Uterus (tissue), 4 donors: ENCODE measurements around the gene DAB2. TPM values are rescaled to one million over a fixed set of nuclear protein-coding genes. Genes with fewer than 3 reads are reported as not detected.

Experiments
- DNase-seq, 2 donors: peaks; one replicate each; pipeline ENCODE4 v3.0.0-alpha.2; 2019 to 2020
- H3K27ac ChIP-seq, 2 donors: fragments of 200-600 bp; sonication (generic); 1 replicate in 1 of 2; 2 replicates in 1 of 2; pipeline ENCODE4 v1.5.1; 2016 to 2018
- H3K27me3 ChIP-seq, 2 donors: fragments of 200-600 bp; sonication (generic); one replicate each; pipeline ENCODE4 v1.5.1; 2018 to 2019; ENCODE audit warnings: control low read depth in 1 of 2
- H3K36me3 ChIP-seq, 2 donors: fragments of 200-600 bp; sonication (generic); one replicate each; pipeline ENCODE4 v1.5.1; 2019; ENCODE audit warnings: control low read depth in 1 of 2
- H3K4me1 ChIP-seq, 2 donors: fragments of 200-600 bp; sonication (generic); one replicate each; pipeline ENCODE4 v1.5.1; 2018 to 2019; ENCODE audit warnings: control low read depth in 1 of 2
- H3K4me3 ChIP-seq, 2 donors: fragments of 200-600 bp; sonication (generic); 1 replicate in 1 of 2; 2 replicates in 1 of 2; pipeline ENCODE4 v1.5.1; 2018 to 2019; ENCODE audit warnings: mild to moderate bottlenecking in 1 of 2
- H3K9me3 ChIP-seq, 2 donors: fragments of 200-600 bp; sonication (generic); one replicate each; pipeline ENCODE4 v1.5.1; 2019; ENCODE audit warnings: control low read depth in 1 of 2
- CTCF ChIP-seq, 4 experiments: fragments of 200-600 bp in 2 of 4; fragments of 450-650 bp in 2 of 4; sonication (generic) in 2 of 4; IDR thresholded peaks; one replicate each; pipeline ENCODE4 v1.5.1; 2016 to 2019; ENCODE audit warnings: antibody characterized with exemption in 4 of 4, mild to moderate bottlenecking in 2 of 4, moderate library complexity in 1 of 4
- POLR2A ChIP-seq, 2 donors: fragments of 450-650 bp; IDR thresholded peaks; one replicate each; pipeline ENCODE4 v1.6.1; 2016; ENCODE audit warnings: antibody characterized with exemption in 2 of 2, mild to moderate bottlenecking in 1 of 2, moderate library complexity in 1 of 2
- intact Hi-C: fragments of 100-400 bp; cut with DNase I; formaldehyde crosslinking; loops from one replicate; pipeline ENCODE4 v1.15.1; 2023; ENCODE audit warnings: low total_unique reads
- total RNA-seq, 4 donors: library from RNA; depleted of rRNA in 3 of 4; stranded (reverse); fragments of >200 nt in 3 of 4; gene quantifications; one replicate each; pipeline versions ENCODE4 v1.1.0 to v1.2.4, GENCODE V29; 2014 to 2023
- donor health status: DM: yes; HTN: yes; CAD: no.

DAB2 gene
- total RNA-seq, 4 donors from 2014 or later = 23.1 to 80.1 (median 56.7) TPM

GRCh38 chr5:39355324-39355723 is 69.5 kb downstream of the DAB2 start:
- Histone ChIP-seq H3K4me3 (no peak overlapping the region), H3K27ac (no peak overlapping the region), H3K4me1 (no peaks in the 10 kb centered on the region), H3K36me3 (no peaks in the 10 kb centered on the region), H3K27me3 (no peaks in the 10 kb centered on the region), H3K9me3 (no peaks in the 10 kb centered on the region)
- no peak for TF ChIP-seq POLR2A (IDR thresholded peaks at IDR 0.05)
- no peak for TF ChIP-seq CTCF (IDR thresholded peaks at IDR 0.05)
- DNase-seq = no peak
- intact Hi-C loops = no loop called here

GRCh38 chr5:39353717-39354399 is 70.9 kb downstream of the DAB2 start:
- H3K4me1 ChIP-seq = no peaks in the 10 kb centered on the region
- TF ChIP-seq CTCF (IDR thresholded peaks at IDR 0.05) (no peak), POLR2A (IDR thresholded peaks at IDR 0.05) (no peak)
- no peak for DNase-seq
- H3K9me3 ChIP-seq = no peaks in the 10 kb centered on the region
- H3K36me3 ChIP-seq = no peaks in the 10 kb centered on the region
- intact Hi-C loops = no loop called here
- no peaks in the 10 kb centered on the region for H3K27me3 ChIP-seq
- no peak overlapping the region for H3K4me3 ChIP-seq
- no peak overlapping the region for H3K27ac ChIP-seq

GRCh38 chr5:39352951-39353350 is 71.8 kb downstream of the DAB2 start:
- Histone ChIP-seq H3K4me1 (no peaks in the 10 kb centered on the region), H3K27ac (no peak overlapping the region), H3K27me3 (no peaks in the 10 kb centered on the region), H3K36me3 (no peaks in the 10 kb centered on the region), H3K4me3 (no peak overlapping the region), H3K9me3 (no peaks in the 10 kb centered on the region)
- TF ChIP-seq CTCF (IDR thresholded peaks at IDR 0.05) = no peak
- no peak for TF ChIP-seq POLR2A (IDR thresholded peaks at IDR 0.05)
- DNase-seq = no peak
- intact Hi-C loops = no loop called here

GRCh38 chr5:39352170-39352569 is 72.6 kb downstream of the DAB2 start:
- Histone ChIP-seq H3K27me3 (no peaks in the 10 kb centered on the region), H3K36me3 (no peaks in the 10 kb centered on the region), H3K4me3 (no peak overlapping the region), H3K9me3 (no peaks in the 10 kb centered on the region), H3K4me1 (no peaks in the 10 kb centered on the region), H3K27ac (no peak overlapping the region)
- TF ChIP-seq CTCF (IDR thresholded peaks at IDR 0.05) (no peak), POLR2A (IDR thresholded peaks at IDR 0.05) (no peak)
- no peak for DNase-seq
- intact Hi-C loops = no loop called here

GRCh38 chr5:39349484-39349883 is 75.3 kb downstream of the DAB2 start:
- TF ChIP-seq CTCF (IDR thresholded peaks at IDR 0.05) = no peak
- no peak for TF ChIP-seq POLR2A (IDR thresholded peaks at IDR 0.05)
- Histone ChIP-seq H3K27me3 (no peaks in the 10 kb centered on the region), H3K27ac (no peak overlapping the region), H3K9me3 (no peaks in the 10 kb centered on the region), H3K4me1 (no peaks in the 10 kb centered on the region), H3K36me3 (no peaks in the 10 kb centered on the region), H3K4me3 (no peak overlapping the region)
- no peak for DNase-seq
- intact Hi-C loops = no loop called here
